GM19328 (cell line): Measurements from ENCODE around the gene HSPA12A.

Experiments
- ATAC-seq: cut with Tn5 transposase; IDR thresholded peaks from one replicate; pipeline ENCODE4 v1.9.1; 2021; ENCODE audit warnings: mild to moderate bottlenecking, moderate library complexity; ENCODE audit not compliant: unreplicated experiment

HSPA12A gene

DNA sequence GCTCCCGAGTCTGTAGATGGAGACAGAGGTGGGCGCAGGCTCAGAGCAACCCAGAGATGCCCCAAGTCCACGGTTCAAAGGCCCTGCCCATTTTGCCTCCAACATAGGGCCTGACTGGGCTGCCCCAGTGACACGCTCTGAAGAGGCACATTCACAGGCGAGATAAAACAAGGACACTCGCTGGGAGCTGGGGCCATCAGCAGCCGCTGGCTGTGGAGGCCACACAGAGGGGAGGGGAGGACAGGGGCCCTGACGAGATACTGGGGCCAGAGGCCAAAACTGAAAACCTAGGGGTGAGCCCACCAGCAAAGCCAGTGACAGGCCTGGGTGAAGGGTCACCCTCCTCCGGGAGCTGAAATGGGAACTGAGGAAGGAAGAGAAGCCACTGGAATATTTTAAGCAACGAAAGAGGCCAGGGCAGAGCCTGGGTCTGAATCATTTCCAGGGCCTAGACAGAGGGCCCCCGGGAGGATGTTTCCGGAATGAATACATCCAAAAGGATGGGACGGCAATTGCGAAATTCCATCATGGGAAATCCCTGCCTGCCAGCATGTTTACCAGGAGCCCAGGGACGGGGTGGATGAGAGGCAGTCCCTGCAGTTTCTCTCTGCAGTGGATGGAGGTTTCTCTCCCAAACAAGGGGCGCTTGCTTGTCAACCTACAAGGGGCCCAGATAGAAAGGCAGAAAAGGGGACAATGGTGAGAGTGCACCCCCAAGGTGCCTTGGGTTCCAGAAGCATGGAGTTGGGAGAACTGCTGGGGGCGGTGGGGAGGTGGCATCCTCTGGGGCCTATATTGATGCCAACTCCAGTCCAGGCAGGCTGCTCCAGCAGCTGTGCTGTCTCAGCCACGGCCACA lies 29.0 kb upstream of the HSPA12A start:
- ATAC-seq, result no peak

DNA sequence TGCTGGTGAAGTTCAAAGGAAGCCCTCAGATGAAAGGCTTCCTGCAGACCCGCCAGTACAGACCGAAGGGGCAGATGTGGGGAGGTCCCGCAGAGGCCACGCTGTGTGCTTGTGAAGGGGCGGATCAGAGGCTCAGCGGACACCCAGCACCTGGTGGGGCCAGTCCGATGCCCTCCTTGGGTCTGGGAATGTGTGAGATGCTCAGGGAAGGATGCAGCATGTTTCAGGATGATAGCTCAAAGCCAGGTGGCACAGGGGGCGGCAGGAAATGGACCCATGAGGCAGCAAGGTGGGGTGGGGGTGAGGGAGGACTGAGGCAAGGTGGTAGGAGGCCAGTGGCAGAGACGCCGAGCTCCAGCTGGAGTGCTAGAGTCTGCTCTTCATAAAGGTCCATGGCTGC lies 27.9 kb upstream of the HSPA12A start:
- ATAC-seq, result no peak

- ATAC-seq, result no peak
These were observed 27.4 kb upstream of the HSPA12A start for GRCh38 chr10:116769791-116770190.

- ATAC-seq, result no peak
These were observed 27.0 kb upstream of the HSPA12A start for GRCh38 chr10:116769368-116769767.

- ATAC-seq, result no peak
These were observed 26.4 kb upstream of the HSPA12A start for GRCh38 chr10:116768786-116769185.

GRCh38 chr10:116766837-116767634 lies 24.7 kb upstream of the HSPA12A start:
- no peak for ATAC-seq

- ATAC-seq, result no peak
These were observed 24.0 kb upstream of the HSPA12A start for GRCh38 chr10:116766241-116766827.

DNA sequence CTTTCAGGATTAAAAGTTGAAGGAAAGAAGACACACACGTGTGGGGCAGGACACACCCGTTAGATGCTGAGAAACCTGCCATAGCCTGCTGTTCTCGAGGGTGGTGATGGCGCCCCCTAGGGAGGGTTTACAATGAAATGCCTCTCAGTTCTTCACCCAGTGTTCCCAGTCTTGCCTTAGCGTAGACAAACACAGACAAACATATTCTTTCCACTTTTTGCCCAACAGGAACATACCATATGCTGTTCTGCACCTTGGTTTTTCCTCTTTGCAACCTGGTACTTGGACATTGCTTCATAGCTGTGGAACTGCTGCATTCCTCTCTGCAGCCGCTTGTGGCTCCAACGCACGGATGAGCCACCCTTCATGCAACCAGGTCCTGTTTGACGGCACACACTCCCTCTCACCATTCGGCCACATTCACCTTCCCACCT lies 23.3 kb upstream of the HSPA12A start:
- no peak for ATAC-seq

DNA sequence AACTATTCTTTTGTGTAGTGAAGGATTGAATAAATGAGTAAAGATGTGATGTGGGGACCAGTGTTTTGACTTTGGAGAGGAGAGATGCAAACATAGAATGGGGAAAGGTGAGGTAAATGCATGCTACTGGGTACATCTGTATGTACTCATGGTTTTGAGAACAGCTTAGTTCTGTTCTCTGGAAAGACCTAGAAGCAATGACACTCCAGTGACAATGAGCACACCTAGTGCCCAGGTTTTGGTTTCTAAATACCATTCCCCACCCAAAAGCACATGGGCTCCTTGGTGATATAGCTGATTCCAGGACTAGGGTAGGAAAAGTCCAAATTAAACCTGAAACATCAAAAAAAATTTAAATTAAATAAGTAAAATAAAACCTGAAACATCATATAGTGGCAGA lies 22.6 kb upstream of the HSPA12A start:
- ATAC-seq, result no peak

GRCh38 chr10:116763440-116763839 lies 21.1 kb upstream of the HSPA12A start:
- ATAC-seq, result no peak

- no peak for ATAC-seq
These were observed 19.5 kb upstream of the HSPA12A start for GRCh38 chr10:116761883-116762282.

- no peak for ATAC-seq
These were observed 18.6 kb upstream of the HSPA12A start for GRCh38 chr10:116760919-116761318.

DNA sequence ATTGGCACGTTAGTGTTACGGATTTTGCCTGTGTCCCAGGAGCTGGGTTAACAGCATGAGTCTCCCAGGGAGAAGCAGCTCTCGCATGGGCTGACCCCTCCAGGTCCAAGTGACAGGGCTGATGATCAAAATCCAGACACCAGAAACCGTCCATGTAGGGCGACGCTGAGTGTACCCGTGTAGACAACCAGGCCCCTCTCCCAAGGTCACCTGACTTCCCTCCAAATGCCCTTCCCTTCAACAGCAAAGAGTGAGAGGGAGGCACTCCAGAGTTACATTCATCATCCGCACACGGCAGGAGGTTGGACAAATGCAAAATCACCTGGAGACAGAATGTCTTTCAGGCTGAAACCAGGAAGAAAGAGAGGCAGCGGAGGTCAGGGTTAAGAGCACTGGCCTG lies 14.9 kb upstream of the HSPA12A start:
- ATAC-seq, result no peak

- ATAC-seq, result no peak
These were observed 13.9 kb upstream of the HSPA12A start for GRCh38 chr10:116756277-116756676.

DNA sequence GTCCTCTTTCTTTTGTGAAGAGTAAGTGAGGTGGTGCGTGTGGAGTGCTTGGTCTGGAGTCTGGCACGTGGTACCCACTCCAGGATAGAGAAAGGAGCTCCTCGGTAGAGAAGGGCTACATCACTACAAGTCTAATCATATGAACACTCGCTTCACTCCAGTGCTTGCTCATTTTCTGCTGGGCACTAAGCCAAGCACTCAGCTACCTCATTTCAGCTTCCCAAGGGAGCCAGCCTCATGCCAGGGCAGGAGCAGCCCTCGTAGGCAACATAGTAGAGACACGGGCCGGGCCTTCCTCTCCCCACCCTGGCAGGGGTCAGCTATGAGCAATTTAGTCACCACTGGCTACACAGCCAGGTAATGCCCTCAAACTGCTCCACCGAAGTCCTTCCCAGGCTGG lies 11.4 kb upstream of the HSPA12A start:
- no peak for ATAC-seq

DNA sequence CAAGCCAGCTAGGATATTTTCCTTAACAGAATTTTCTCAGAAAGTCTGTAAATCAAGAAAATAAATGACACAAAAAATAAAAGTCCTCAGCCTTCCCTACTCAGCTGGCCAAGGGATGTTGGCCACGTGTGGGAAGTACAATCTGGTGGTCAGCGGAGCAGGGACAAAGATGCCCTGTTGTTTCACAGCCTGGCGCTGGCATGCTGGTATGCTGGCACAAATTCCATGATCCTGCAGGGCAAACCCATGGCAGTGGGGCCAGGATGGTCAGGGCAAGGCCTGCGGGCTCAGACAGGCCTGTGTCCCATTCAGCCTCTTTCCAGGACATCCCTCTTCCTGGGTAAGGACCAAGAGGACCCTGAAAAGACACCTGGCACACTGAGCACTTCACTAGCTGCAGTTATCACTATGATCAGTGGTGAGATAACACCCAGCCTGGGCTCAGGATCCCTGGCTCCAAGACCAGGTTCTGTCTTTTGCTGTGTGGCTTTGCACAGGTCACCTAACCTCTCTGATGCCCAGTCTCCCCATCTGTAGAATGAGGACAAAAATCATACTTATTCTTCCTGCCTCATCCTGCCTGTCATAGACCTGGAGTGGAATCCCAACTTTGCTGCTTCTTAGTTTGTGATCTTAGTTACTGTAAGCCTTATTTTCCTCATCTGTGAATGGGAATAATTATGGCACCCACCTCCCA lies 10.8 kb upstream of the HSPA12A start:
- ATAC-seq, result no peak

DNA sequence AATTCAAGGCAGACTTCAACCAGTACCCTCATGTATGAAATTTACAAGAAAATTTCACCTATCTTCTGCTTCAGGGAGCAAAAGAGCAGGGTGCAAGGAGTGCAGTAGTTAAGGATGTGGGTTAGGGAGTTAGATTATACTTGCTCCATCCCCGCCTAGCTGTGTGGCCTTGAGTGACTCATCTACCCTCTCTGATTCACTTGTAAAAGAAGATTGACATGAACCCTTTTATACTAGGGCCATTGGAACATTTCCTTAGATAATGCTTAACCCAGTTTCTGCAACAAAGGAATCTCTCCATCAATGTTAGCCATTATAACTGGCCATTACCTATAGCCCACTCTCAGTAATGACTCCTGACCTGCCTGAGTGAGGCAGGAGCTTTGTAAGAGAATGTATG lies 10.2 kb upstream of the HSPA12A start:
- ATAC-seq, result no peak

DNA sequence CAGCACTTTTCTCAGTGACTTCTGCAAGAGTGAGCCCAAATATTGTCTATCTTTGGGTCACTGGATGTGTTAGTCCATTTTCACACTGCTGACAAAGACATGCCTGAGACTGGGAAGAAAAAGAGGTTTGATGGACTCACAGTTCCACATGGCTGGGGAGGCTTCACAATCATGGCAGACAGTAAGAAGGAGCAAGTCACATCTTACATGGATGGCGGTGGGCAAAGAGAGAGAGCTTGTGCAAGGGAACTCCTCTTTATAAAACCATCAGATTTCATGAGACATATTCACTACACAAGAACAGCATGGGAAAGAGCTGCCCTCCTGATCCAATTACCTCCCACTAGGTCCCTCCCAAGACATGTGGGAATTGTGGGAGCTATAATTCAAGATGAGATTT lies 6.1 kb upstream of the HSPA12A start:
- no peak for ATAC-seq

DNA sequence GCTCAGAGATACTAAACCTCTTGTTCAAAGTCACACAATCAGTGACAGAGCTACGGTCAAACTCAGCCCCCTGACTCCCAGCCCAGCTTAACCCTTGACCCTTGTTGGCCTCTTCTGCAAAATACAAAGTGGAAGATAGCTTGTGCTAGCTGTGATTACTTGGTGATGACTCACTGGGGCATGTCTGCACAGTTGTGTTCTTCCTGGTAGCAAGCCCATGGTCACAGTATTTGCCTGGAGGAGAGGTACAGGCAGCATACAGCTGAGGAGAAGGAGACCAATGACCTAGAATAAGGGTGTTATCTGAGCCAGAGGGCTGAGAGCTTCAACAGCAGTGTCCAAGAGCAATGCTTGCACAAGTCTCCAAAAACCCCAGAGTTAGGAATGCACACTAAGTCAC lies 5.7 kb upstream of the HSPA12A start:
- ATAC-seq, result no peak

GRCh38 chr10:116747325-116747724 lies 5.0 kb upstream of the HSPA12A start:
- ATAC-seq, result no peak

DNA sequence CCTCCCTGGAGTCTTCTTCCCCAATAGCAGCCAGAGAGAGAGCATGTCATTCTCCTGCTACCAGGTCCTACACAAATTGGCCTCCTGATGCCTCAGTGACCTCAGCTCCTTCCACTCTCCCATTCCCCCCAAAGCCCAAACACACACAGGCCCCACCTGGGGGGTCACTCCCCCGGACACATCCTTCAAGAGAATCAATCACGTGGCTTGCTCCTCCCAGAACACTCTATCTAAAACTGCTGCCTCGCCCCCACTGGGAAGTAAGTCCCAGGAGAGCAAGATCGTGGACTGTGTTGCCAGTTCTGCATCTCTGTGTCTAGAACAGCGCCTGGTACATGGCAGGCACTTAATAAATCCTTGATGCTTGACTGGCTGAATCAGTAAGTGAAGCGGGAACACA lies 2.5 kb upstream of the HSPA12A start:
- ATAC-seq, result no peak
